ENCODE results near the gene SUV39H1.
A peak's percentile ranks its signal among the peaks of the same experiment; 100 is the strongest.

SUV39H1 gene

GRCh38 chrX:48715072-48715471 is 18.5 kb downstream of the SUV39H1 start:
- DNase-seq, result no peak

- DNase-seq, result no peak
Measured at GRCh38 chrX:48715876-48716502, 19.5 kb downstream of the SUV39H1 start.

- no peak for DNase-seq
Measured at GRCh38 chrX:48719958-48720357, 23.4 kb downstream of the SUV39H1 start.

GRCh38 chrX:48720577-48721250 is 24.2 kb downstream of the SUV39H1 start:
- no peak for DNase-seq

- no peak for DNase-seq
Measured at GRCh38 chrX:48721916-48722315, 25.4 kb downstream of the SUV39H1 start.

GRCh38 chrX:48726596-48726995 is 30.1 kb downstream of the SUV39H1 start:
- DNase-seq, result no peak

GRCh38 chrX:48728653-48729052 is 32.1 kb downstream of the SUV39H1 start:
- no peak for DNase-seq

- DNase-seq, result no peak
Measured at GRCh38 chrX:48736303-48736702, 39.8 kb downstream of the SUV39H1 start.

GRCh38 chrX:48736878-48737212 is 40.3 kb downstream of the SUV39H1 start:
- no peak for DNase-seq

- DNase-seq, result peak; percentile 75
Measured at GRCh38 chrX:48737213-48737938, 40.8 kb downstream of the SUV39H1 start.

GRCh38 chrX:48737940-48738339 is 41.4 kb downstream of the SUV39H1 start:
- DNase-seq, result no peak

- no peak for DNase-seq
Measured at GRCh38 chrX:48741834-48742233, 45.3 kb downstream of the SUV39H1 start.

- no peak for DNase-seq
Measured at GRCh38 chrX:48745222-48745621, 48.7 kb downstream of the SUV39H1 start.

GRCh38 chrX:48747415-48748016 is 51.0 kb downstream of the SUV39H1 start:
- no peak for DNase-seq

- no peak for DNase-seq
Measured at GRCh38 chrX:48749182-48749581, 52.6 kb downstream of the SUV39H1 start.

GRCh38 chrX:48751343-48751742 is 54.8 kb downstream of the SUV39H1 start:
- DNase-seq, result no peak

- DNase-seq, result no peak
Measured at GRCh38 chrX:48752498-48752897, 56.0 kb downstream of the SUV39H1 start.

- no peak for DNase-seq
Measured at GRCh38 chrX:48753708-48754228, 57.2 kb downstream of the SUV39H1 start.

GRCh38 chrX:48754238-48754637 is 57.7 kb downstream of the SUV39H1 start:
- DNase-seq, result no peak

All from stimulated activated CD4-positive, alpha-beta T cell treated with anti-CD3 and anti-CD28 coated beads, Interleukin-12 subunit alpha, Interleukin-12 subunit beta, amount 100 ng/mL, for 4 hours (primary cell).